KBM-7 (cell line): Measurements from ENCODE around the gene ABCB1.
"Not testable (repeated sequence)": the region's sequence is repeated elsewhere in the genome, so short reads cannot be mapped to it uniquely, and the experiment has no call there.

Source experiments
- DNase-seq: peaks from one replicate; pipeline ENCODE4 v3.0.0-alpha.2; 2015
- in situ Hi-C: fragments of 300-500 bp; cut with MboI; formaldehyde crosslinking; loops from 2 replicates; pipeline ENCODE4 v1.14.3; 2020; ENCODE audit warnings: low sequenced_read_pairs, low pct_unique_long_range_greater_than_20kb, mixed read lengths

Gene ABCB1

DNA sequence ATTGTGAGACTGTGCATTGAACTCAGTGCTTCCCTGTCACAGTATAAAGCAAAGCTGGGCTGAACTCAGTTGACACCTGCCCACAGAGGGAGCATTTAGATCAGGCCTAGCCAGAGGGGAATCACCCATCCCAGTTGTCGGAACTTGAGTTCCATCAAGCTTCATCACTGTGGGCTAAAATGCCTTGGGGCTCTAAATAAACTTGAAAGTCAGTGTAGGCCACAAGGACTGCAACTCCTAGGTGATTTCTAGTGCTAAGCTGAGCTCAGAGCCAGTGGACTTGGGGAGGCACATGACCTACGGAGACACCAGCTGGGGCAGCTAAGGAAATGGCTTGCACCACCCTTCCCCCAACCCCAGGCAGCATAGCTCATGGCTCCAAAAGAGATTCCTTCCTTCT lies 117.6 kb downstream of the ABCB1 start:
- no peak for DNase-seq

GRCh38 chr7:87482115-87482514 lies 118.6 kb downstream of the ABCB1 start:
- in situ Hi-C loops, result no loop called here
- DNase-seq, result no peak

More for the DNA sequence above, 117.6 kb downstream of the ABCB1 start:
- in situ Hi-C loops, result no loop called here

DNA sequence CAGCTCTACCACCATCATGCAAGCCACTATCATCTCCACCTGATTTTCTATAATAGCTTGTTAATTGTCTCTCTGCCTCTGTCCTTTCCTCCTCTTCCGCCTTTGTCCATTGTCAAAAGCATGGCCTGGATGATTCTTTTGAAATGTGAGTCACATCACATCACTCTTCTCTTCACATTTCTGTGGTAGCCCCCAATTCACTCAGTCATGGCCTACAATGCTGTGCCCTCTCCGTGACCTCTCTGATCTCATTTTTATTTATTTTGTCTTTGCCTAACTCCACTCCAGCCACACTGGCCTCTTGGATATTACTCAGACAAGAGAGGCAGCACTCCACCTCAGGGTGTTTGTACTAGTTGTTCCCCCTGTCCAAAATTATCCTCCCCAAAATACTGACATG lies 120.3 kb downstream of the ABCB1 start:
- no peak for DNase-seq

DNA sequence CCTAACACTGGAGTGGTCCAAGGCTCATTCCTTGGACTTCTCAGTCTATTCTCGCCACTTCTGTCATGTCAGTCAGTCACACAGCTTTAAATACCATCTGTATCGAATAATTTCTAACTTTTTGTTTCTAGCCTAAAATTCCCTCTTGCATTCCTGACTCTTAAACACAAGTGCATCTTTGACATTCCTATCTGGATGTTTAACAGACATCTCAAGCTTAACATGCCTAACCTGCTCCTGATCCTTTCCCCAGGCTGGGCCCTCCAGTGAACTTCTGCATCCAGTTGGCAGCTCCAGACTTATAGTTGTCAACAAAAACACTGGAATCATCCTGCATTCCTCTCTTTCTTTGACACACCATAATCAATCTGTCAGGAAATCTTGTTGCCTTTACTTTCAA lies 120.7 kb downstream of the ABCB1 start:
- no peak for DNase-seq
- in situ Hi-C loops, result no loop called here

More for the DNA sequence above, 120.3 kb downstream of the ABCB1 start:
- in situ Hi-C loops, result no loop called here

DNA sequence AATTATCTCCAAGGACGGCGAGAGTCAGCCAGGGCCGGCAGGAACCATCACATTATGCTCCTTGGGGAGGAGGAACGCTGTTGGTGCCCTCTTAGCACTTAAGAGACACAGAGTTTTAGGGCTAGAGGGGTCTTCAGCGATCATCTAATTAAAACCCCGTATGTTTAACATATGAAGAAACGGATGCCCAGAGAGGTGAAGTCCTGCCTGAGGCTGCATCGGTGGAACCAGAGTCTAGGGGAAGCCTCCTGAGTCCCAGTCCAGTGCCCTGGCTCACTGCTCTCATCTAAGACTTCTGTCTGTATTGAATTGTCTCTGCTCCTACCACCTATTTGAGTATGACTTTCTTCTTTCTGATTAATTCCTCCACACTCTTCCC lies 124.5 kb downstream of the ABCB1 start:
- in situ Hi-C loops, result no loop called here

DNA sequence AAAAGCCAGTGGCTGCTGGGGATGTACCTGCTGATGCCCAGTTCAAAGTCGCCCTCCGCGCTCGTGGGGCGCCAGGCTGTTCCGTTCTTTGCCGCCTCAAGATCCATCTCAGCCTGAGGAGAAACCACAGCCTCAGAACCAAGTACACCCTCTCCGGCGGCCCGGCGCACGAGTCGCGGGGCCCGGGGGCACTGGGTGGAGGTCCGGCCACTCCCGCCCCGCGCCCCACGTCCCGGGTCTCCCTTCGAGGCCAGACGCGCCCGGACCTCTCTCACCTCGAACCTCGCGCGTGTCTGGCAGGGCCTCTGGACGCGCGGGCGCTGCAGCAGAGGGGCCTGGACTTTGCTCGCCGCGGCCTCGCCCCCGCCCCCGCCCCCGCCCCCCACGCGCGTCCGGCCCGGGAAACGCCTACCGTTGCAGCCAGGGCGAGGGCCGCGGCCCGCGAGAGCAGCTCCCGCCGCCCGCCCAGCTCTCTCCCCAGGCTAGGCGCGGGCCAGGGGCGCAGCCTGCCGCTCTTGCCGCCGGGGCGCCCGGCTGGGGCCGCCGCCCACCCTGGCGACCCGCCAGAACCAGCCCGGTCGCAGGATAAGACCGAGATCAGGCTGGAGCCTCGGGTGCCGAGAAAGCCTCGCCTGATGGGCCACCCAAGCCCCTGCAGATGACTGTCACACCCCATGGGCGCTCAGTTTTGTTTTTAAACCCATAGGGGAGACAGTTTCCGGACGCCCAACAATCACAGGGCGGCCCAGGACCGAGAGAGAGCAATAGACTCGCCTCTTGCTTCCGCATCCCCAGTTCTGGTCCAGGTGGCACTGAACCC lies 125.1 kb downstream of the ABCB1 start, which contains the start of gene ABCB4:
Gene ABCB4, minus strand, starts transcription at position 322 of the 820 bp plus-strand sequence. Its CDS starts 215 bp downstream, at position 107.
- in situ Hi-C loops, result no loop called here
- no peak for DNase-seq

More for the DNA sequence above, 124.5 kb downstream of the ABCB1 start:
- DNase-seq, result no peak

GRCh38 chr7:87474533-87475358 lies 125.9 kb downstream of the ABCB1 start:
- in situ Hi-C loops, result no loop called here
- DNase-seq, result peak; percentile 88

- DNase-seq, result no peak
- in situ Hi-C loops, result no loop called here
Measured at GRCh38 chr7:87473986-87474385, 126.7 kb downstream of the ABCB1 start.

- no peak for DNase-seq
- in situ Hi-C loops, result no loop called here
Measured at GRCh38 chr7:87473192-87473591, 127.5 kb downstream of the ABCB1 start.

GRCh38 chr7:87471473-87471872 lies 129.2 kb downstream of the ABCB1 start:
- in situ Hi-C loops, result no loop called here
- no peak for DNase-seq

GRCh38 chr7:87469204-87469603 lies 131.5 kb downstream of the ABCB1 start:
- in situ Hi-C loops, DNase-seq: not testable (repeated sequence)

DNA sequence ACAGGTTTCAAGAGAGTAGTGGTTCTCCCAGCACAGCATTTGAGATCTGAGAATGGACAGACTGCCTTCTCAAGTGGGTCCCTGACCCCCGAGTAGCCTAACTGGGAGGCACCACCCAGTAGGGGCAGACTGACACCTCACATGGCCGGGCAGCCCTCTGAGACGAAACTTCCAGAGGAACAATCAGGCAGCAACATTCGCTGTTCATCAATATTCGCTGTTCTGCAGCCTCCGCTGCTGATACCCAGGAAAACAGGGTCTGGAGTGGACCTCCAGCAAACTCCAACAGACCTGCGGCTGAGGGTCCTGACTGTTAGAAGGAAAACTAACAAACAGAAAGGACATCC lies 135.2 kb downstream of the ABCB1 start:
- in situ Hi-C loops, result not testable (repeated sequence)

GRCh38 chr7:87464830-87465533 lies 135.7 kb downstream of the ABCB1 start:
- in situ Hi-C loops, DNase-seq: not testable (repeated sequence)

More for the DNA sequence above, 135.2 kb downstream of the ABCB1 start:
- not testable (repeated sequence) for DNase-seq

- DNase-seq, result no peak
- in situ Hi-C loops, result no loop called here
Measured at GRCh38 chr7:87463982-87464381, 136.7 kb downstream of the ABCB1 start.

- DNase-seq, in situ Hi-C loops: not testable (repeated sequence)
Measured at GRCh38 chr7:87460444-87460843, 140.2 kb downstream of the ABCB1 start.

DNA sequence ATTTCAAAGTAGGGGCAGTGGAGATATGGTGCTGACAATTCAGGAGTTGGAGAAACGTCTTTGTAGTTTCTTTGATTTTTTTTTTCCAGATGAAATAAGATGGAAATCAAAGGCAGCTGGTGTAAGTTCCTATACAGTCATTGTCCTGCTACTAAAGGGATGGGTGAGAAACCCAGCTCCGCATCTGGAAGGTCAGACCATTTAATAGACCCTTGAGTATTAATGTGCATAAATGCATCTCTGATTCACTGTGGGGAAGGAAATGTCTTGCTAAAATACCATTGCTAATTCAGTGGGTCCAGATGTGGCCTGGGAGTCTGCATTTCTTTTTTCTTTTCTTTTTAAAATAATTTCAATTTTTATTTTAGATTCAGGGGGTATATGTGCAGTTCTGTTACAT lies 140.7 kb downstream of the ABCB1 start:
- DNase-seq, result no peak
- in situ Hi-C loops, result no loop called here

GRCh38 chr7:87458148-87458547 lies 142.5 kb downstream of the ABCB1 start:
- no peak for DNase-seq
- in situ Hi-C loops, result no loop called here

- in situ Hi-C loops, result no loop called here
Measured at GRCh38 chr7:87456247-87456646, 144.4 kb downstream of the ABCB1 start.

More at GRCh38 chr7:87456247-87456646, 144.4 kb downstream of the ABCB1 start:
- no peak for DNase-seq
